Inflammatory macrophage treated with lipopolysaccharide for 1 hour (primary cell): Measurements from ENCODE around the gene TIE1.

Source experiments
- DNase-seq, 2 donors: peaks; one replicate each; pipeline ENCODE4 v3.0.0-alpha.2; 2020 to 2022

TIE1 gene

DNA sequence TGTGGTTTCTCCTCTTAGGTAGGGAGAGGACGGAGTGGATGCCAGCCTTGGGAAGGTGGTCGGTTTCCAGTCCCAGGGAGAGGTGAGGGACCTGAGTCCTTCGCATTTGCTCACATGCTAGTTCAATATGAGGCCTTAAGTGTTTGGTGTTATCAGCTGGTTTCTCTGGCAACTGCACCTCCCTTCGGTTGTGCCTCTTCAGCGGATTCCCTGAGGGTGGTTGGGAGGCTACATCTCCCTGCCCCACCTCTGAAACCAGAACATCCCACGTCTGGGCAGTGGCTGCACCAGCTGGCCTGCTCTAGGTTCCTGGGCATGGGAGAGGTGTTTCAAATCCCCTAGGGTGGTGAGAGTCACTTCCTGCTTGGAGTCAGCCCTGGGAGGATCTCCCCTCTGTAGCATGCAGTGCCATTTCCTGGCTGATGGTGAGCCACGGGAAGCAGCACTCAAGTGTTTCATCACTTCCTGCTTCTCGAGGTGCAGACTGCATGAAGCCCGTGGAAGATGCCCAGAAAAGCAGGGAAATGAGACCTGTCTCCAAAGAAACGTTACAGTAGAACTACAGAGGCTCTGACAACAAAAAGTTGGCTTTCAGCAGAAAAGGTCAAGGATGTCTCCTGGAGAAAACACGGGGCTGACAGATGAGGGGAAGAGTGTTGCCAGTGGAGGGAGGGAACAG lies 26.5 kb upstream of the TIE1 start:
- peak; percentile 20 to 34 for DNase-seq

DNA sequence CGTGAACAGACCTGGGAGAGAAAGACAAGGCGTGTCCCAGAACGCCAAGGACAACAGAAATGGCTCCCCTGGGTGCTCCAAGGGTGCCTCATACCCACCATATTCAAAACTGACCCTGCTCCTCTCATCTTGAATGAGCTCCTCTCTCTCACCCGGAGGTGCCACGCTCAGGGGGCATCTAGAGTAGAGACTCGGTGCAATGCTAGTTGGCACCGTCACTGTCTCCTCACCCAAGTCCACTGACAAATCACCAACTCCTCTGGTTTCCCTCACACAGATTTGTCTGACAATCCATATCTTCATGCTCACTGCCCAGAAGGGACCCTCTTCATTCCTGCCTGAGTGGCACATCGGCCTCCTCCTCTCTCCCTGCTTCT lies 26.0 kb upstream of the TIE1 start:
- DNase-seq: no peak

DNA sequence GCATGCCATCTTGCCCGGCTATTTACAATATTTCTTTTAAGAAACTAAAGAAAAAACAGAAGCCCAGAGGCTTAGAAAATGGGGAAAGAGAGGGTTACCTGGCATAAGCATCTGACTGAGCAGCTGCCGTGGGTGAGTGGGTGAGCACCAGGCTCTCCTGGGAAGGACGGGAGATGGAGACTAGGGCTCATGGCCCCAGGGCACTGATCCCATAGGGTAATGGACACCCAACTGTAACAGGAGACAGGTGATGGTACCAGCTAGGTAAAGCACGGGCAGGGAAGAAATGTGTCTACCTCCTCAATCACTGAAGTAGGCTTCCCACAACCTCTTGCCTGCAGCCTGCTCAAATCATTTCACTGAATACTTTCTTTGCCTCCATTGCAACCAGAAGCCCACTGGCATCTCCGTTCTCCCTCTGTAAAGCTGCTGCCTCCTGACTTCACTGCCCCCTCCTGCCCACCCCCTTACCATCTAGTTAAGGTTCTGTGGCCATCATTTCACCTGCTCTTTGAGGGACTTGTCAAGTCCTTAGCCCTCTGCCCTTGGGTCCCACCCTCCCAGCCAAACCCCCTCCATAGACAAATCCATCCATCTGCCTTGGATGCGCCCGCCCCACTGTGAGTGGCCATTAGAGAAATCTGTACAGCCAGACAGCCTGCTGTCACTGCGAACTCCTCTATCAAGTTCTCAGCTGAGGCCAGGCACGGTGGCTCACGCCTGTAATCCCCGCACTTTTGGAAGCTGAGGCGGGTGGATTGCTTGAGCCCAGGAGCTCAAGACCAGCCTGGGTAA lies 24.8 kb upstream of the TIE1 start:
- no peak for DNase-seq

DNA sequence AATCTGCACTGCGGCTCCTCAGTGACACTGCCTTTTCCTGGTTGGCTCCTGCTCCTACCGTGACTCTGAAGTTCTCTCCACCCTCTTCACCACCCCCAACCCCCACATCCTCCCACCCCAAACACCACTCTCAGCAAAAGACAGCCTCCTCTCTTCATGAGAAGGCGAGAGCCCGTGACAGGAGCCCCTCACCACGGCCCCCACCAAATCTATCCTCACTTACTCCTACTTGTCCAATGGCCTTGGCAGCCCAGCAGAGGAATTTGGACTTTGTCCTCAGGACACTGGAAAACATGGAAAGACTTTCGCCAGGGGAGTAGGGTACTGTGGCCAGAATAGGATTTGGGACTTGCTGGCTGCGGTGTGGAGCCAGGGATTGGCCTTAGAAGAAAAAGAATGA lies 24.1 kb upstream of the TIE1 start:
- no peak for DNase-seq

DNA sequence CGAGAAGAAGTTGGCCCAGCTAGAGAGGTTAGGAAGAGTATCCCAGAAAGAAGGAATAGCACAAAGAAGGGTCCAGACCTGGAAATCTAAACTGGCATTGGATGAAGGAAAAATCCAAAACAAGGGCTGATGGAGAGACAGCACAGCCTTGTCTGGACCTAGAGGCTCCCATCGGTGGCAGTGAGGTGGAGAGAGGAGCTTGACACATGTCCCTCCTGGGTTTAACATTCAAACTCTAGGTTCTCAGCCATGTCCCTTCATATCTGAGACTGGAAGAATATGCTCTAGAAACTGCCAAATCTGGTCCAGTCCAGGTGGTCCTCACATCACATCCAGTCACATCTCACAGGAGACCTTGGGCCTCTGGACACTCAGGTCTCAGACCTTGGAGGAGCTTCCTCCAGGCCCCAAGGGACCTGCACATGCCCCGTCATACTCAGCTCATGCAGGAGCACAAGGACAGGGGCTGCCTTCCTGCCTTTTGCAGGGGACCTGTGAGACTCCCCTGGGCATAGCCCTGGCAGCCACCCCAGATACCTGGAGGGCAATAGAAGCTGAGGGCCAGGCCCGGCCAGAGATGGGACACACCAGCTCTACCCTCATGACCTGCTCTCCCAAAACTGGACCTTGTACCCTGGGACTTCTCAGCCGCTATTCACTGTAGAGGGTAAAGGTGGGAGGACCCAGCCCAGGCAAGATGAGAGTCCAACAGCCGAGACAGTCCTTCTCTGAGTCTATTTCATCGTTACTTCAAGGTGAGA lies 23.5 kb upstream of the TIE1 start:
- no peak for DNase-seq

DNA sequence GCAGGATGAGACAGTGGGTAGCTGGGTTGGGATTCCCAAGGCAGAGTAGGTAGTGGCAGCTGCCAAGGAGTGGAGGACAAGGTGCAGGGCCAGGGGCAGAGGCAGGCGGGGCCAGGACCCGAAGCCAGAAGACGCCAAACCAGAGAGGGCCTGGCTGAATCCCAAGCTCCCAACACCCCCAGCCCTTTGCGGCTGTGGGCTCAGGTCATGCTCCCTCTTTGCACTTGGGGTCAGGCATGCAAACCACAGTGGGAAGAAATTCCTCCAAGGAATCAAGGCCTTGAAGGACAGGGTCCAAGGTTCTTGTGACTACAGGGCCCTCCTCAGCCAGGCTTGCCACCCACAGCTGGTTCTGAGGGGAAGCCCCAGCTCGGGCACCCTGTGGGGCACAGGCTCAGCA lies 21.6 kb upstream of the TIE1 start:
- no peak for DNase-seq

DNA sequence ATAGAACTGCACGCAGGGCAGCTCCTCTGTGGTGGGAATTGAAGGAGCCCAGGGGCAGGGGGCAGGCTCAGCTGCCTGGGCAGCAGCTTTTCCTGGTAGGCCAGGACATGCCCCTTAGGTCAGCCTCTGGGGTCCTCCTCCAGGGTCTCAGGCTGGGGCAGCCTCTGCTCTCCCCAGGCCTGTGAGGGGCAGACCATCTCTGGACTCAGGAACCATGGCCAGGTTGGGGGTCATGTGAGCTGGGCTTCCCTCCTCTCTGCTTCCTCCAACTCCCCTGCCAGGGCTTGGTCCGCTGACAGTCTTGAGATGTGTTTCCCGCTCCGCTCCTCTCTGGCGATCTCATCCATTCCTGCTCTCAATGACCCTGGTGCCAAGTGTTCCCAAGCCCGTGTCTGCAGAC lies 21.1 kb upstream of the TIE1 start:
- DNase-seq: no peak

DNA sequence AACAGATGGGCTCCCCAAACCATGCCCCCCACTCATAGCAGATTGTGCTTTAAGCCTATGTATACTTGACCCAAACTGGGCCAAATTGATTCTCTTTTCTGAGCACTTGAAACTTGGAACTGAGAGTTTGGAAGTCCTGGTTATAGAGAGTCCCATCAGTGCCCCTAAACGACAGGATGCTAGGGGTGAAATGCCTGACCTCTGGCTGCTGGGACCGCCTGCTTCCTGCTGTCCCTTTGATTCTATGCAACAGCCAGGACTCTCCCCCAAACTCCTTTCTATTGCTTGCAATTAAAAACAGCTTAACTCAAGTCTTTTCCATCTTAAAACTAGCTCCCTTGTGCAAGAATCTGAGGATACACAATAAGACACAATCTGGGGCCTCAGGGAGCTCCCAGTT lies 20.1 kb upstream of the TIE1 start:
- no peak for DNase-seq

DNA sequence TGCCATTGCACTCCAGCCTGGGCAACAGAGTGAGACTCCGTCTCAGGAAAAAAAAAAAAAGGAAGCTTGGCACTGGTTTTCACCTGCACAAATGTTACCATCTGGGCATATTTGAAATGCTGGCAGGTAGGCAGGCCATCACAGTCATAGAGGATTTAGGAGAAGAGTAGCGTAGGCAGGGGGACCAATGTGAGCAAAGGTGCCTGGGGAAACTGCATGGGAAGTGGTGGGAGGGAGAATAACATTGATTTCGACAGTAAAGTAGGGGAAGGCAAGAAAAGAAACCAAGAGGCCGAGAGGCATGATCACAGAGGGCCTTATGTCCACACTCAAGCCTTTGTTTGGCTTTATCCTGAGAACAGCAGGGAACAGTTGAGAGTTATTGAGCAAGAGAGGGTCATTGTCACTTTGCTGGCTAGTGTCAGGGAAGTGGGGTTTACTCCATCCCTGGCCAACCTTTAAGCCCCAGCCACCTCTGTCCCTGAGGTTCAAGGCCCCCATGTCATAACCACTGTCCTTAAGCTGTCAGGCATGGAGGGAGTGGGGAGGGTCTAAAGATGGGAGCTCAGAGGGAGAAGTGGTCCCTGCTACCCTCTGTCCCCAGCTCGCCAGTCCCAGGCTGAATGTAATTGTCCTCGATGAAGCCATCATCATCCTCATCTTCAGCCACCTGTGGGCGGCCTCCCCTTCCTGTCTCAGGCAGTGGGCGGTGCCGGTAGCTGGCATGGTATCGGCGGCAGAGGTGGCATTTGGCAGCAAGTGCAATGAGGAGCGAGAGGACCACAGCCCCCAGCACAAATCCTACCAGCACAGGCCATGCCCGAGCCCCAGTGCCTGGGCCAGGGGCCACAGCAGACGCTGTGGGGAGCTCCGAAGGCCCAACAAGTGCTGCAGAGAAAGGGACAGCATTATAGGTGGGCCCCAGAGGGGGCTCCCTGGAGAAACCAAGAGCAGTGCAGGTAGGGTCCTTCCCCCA lies 18.3 kb upstream of the TIE1 start:
- DNase-seq: peak in 1 of 2 donors; percentile 30

DNA sequence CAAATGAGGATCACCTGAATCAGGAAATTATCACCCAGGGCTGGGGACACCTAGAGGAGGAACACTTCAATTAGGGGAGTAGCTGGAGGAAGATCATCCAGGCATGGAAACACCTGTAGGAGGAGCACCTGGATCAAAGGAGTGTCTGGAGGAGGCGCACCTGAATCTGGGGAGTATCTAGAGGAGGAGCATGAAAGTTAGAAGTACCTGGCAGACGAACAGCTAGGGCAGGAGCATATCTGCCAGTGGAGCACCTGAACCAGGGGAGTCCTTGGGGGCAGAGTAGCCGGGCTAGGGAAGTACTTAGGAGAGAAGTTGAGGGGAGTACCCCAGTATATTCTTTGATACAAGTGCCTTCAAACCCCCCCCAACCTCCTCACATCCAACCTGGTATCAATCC lies 16.7 kb upstream of the TIE1 start:
- DNase-seq: no peak

DNA sequence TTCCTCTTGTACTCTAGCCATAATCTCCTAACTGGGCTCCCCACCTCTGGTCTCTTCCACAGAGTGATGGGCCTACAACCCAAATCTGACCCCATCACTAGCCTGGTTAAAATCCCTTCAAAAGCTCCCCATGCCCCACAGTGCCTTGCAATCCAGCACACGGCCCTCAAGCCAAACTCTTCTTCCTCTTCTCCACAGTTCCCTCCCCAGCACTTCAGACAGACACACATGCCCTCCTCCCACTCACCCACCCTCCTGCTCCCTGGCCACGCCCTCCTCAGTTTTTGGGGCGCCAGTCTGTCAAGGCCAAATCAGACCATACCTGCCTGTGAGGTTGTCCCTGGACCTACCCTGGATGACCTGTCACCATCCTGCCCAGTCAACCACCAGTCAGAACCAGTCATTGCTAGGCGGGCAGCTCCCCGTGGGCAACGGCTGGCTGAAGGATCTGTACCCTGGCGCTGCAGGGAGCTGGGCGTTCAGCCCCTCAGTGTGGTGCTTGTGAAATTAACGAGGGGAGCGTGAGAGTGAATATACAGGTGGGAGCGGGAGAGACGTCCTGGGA lies 16.2 kb upstream of the TIE1 start:
- DNase-seq: peak in 1 of 2 donors; percentile 25

DNA sequence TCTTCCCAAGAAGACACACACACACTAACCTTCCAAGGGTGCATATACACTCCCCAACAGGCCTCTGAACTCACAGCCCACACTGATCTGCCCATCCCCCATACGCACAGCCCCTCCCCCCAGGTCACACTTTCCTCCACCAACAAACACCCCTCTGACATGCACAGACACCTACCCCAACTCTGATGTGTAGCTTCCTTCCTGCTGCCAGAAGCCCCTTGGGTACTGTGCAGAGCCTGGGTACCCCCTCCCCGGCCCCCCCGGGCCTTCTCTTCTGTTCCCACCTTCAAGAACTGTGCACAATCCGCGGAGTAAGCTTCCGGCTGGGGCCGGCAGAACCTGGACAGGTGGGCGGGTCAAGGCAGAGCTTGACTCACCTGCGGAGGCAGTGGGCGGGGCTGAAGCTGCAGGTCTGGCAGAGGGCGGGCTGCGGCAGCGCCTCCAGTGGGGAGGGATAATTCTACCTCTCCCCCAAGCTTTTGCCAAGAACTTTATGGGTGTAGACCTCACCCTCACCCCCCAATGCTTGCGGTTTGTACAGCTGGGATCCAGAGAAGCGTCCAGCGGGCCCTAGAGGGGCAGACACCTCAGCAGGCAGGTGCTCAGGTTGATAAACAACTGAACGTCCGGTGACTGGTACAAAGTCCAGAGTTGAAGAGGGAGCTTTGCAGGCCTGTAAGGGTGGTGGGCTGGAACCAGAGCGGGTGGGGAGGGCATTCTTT lies 15.4 kb upstream of the TIE1 start, which contains the start of gene C1orf210:
Gene C1orf210, minus strand, starts transcription at position 313 of the 722 bp plus-strand sequence. CDS start 2,311 bp downstream, outside the sequence.
- no peak for DNase-seq

DNA sequence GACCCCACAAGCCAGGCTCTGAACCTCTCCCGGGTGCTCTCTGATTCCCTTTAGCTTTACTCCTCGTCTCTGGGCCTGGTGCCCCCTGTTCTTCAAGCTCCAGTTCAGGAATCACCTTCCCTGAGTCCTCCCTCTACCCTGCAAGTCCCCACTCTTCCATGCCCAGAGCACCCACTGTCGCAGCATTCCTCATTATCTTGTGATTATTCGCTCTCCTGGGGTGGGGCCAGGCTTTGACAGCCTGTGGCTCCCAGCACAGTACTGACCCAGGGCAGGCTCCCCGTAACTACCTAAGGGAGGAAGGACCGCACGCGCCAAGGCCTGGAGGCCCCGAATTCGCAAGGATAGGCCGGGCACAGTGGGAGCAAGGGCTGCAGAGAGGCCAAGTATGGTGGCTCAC lies 14.7 kb upstream of the TIE1 start:
- DNase-seq: no peak

DNA sequence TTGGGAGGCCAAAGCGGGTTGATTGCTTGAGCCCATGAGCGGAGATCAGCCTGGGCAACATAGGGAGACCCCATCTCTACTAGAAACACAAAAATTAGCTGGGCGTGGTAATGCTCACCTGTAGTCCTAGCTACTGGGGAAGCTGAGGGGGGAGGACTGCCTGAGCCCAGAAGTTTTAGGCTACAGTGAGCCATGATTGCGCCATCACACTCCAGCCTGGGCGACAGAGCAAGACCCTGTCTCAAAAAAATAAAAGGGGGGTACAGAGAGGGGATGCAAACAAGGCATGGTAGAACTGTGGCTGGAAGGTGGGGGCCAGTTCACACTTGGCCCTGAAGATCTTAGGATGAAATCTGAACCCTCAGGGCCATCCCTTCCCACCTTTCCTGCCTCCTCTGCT lies 14.2 kb upstream of the TIE1 start:
- DNase-seq: no peak

DNA sequence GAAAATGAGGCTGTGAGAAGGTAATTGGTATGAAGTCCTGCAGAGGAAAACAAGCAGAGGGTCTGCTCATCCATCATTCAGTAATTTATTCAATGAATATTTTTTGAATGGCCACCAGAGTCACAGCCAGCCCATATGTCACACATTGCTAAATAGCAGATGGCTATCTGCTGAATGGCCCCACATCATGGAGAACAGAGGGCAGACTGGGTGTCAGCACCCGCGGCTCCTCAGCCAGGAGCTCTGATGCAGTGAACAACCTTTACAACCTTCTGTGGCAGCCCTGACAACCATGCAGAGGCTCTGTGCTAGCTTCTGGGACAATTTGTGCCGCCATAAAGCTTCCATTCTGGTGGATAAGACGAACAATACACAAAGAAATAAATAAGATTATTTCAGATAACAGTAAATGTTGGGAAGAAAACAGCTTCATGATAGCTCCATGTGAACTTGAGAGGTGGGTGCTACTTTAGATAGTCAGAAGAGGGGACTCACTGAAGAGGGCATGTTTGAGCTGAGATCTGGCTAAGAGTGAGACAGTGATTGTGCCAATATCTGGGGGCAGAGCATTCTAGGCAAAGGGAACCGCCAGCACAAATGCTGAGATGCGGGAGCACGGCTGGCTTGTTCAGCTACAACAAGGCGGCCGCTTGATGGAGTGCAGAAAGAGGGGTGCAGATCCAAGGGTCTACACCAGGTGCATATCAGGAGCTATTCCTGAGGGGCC lies 12.6 kb upstream of the TIE1 start:
- DNase-seq: no peak

DNA sequence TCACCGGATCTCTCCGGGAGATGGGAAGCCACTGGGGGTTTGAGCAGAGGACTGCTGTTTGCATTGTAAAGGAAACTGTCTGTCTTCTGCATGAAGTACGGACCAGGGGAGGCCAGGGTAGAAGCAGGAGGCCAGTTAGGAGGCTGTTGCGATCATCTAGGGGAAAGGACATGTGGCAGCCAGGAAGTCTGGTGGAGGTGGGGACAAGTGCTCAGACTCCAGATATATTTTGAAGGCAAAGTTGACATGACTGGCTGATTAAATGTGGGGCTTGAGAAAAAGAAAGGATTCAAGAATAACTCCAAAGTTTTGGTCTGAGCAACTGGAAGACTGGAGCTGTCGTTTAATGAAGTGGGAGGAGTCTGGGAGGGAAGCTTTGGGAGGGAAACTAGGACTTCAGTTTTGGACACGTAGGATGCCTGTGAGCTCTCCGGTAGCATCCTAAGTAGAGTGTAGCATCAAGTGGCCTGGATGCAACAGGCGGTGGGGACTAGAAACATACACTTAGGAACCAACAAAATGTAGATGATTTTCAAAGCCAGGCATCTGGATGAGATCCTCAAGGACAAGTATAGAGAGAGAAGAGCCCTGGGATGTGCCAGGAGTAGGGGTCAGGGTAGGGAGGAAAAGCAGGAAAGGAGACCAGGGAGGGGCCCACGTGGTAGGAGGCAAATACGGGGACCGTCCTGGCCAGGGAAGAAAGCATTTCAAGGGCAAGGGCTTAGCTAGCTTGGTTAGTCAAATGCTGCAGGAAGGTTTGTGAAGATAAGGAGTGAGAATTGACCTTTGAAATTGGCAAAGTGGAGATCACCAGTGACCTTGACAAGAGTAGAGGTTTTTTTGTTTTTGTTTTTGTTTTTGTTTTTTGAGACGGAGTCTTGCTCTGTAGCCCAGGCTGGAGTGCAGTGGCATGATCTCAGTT lies 11.7 kb upstream of the TIE1 start:
- no peak for DNase-seq

DNA sequence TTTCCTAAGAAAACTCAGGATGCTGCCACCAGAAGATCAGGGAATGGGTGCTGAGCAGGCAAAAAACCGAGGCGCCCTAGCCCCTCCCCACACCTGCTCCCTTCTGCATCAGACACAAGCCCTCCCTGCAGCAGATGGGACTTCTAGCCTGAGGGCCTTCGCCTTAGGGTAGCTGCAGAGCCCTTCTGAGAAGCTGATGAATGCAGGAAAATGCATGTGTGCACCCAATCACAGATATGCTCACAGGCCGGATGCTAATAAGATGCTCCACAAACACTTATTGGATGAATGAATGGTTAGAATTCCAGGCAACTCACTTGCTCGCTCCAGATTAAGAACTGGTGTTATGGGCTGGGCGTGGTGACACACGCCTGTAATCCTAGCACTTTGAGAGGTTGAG lies 8.6 kb upstream of the TIE1 start:
- DNase-seq: no peak

DNA sequence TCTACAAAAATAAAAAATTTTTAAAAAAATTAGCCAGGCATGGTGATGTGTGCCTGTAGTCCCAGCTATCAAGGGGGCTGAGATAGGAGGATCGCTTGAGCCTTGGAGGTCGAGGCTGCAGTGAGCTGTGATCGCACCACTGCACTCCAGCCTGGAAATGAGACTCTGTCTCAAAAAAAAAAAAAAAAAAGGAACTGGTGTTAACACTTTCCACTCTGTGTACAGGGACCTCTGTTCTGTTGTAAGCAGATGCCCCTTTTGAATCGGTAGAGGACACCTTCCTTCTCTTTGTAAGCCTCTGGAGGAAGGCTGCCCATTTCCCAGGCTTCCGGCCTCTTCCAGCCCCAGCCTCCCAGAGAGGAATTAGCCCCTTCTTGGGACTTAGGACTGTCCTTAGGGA lies 8.1 kb upstream of the TIE1 start:
- no peak for DNase-seq

DNA sequence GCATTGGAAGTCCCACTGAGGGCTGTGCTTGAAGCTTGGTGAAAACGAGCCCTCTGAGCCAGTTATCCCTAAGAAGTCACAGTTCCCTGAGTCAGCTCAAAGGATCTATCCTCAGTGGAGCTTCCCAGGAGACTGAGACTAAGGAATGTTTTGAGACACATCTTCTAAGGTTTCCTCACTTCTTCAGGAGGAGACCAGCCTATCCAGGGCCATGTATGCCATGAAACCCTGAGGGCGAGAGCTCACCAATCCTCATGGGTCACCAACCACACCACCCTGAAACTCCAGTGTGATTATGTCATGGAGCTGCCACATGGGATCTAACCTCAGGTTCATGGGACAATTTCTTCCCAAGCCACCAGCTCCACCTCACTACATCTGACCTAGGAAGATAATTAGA lies 7.6 kb upstream of the TIE1 start:
- DNase-seq: no peak
